ENCODE data around the gene SUSD3. TPM values are rescaled to one million over a fixed set of nuclear protein-coding genes. Genes with fewer than 3 reads are reported as not detected.

Gene SUSD3
- total and polyA plus RNA-seq, 2 donors (not counting 3 experiments of a cell fraction or from before 2014, with no cell fraction given): not detected

DNA sequence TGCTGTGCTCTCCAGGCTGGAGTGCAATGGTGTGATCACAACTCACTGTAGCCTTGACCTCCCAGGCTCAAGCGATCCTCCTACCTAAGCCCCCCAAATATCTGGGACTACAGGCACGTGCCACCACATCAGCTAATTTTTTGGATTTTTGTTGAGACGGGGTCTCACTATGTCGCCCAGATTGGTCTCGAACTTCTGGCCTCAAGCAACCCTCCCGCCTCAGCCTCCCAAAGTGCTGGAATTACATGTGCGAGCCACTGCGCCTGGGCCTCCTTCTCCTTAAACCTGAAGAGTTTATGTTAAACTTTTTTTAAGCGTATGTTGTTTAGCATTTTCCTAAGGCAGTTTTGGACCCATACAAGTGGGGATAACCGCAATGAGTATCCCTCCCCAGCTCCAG is 30.8 kb upstream of the SUSD3 start:
- no peak for FAIRE-seq
- H3K9ac ChIP-seq (replicated peaks; ENCODE audit: extremely low read depth, insufficient read depth, low read length): no peak overlapping the region
- no peaks in the 10 kb centered on the region for H3K9me1 ChIP-seq (replicated peaks; ENCODE audit: control insufficient read depth, extremely low read depth, insufficient read depth, low read length)
- intact Hi-C loops (cut with micrococcal nuclease): no loop called here
- ChIA-PET CTCF (interaction anchor here (0.7 to 1.3 kb wide), 3 partner anchors 32 to 204 kb away, joined by 3 to 5 read pairs (median 3); no protein-coding TSS in a partner anchor), POLR2A (no interaction called here)
- H3K4me3 ChIP-seq (replicated peaks in 1 of 3; ENCODE audit: insufficient read depth in 1 of 3, low read depth in 1 of 3, low read length in 3 of 3): no peak overlapping the region
- H3K9me3 ChIP-seq (replicated peaks; ENCODE audit: control insufficient read depth, insufficient read depth, low read length): no peaks in the 10 kb centered on the region
- dilution Hi-C loops (cut with MboI; ENCODE audit: extremely low pct_ligation_motif_present, low sequenced_read_pairs): no loop called here
- no peaks in the 10 kb centered on the region for H4K20me1 ChIP-seq (replicated peaks; ENCODE audit: control insufficient read depth, extremely low read depth, insufficient read depth, low read length)
- no peaks in the 10 kb centered on the region for H3K36me3 ChIP-seq (ENCODE audit: control insufficient read depth in 2 of 2, extremely low read depth in 1 of 2, insufficient read depth in 2 of 2, low read length in 2 of 2)
- H3K27me3 ChIP-seq (ENCODE audit: control insufficient read depth in 2 of 2, insufficient read depth in 2 of 2, low read length in 2 of 2): no peaks in the 10 kb centered on the region
- BruUV-seq (replicated peaks): no TSS peak
- H3K27ac ChIP-seq (ENCODE audit: insufficient read depth, low read depth, low read length): no peak overlapping the region
- no peaks in the 10 kb centered on the region for H3K79me2 ChIP-seq (ENCODE audit: control insufficient read depth, insufficient read depth, low read length)
- TF ChIP-seq JUN (IDR thresholded peaks at IDR 0.05; ENCODE audit: borderline replicate concordance, insufficient read depth, insufficient read length, low read depth) (no peak), FOS (IDR thresholded peaks at IDR 0.05; ENCODE audit: borderline replicate concordance, insufficient read depth, low read length) (no peak), GATA2 (IDR thresholded peaks at IDR 0.05; ENCODE audit: insufficient read depth, insufficient read length, low read depth, low read length) (no peak), MYC (IDR thresholded peaks at IDR 0.05; ENCODE audit: low read depth, low read length) (no peak), POLR2AphosphoS5 (IDR thresholded peaks at IDR 0.05; ENCODE audit: insufficient read depth, low read depth, low read length) (no peak), POLR2A (IDR thresholded peaks at IDR 0.05; ENCODE audit: low read depth, low read length) (no peak), EZH2 (IDR thresholded peaks at IDR 0.05; ENCODE audit: borderline replicate concordance, low read depth, low read length, severe bottlenecking) (no peak)
- TF ChIP-seq, protein P1, sequence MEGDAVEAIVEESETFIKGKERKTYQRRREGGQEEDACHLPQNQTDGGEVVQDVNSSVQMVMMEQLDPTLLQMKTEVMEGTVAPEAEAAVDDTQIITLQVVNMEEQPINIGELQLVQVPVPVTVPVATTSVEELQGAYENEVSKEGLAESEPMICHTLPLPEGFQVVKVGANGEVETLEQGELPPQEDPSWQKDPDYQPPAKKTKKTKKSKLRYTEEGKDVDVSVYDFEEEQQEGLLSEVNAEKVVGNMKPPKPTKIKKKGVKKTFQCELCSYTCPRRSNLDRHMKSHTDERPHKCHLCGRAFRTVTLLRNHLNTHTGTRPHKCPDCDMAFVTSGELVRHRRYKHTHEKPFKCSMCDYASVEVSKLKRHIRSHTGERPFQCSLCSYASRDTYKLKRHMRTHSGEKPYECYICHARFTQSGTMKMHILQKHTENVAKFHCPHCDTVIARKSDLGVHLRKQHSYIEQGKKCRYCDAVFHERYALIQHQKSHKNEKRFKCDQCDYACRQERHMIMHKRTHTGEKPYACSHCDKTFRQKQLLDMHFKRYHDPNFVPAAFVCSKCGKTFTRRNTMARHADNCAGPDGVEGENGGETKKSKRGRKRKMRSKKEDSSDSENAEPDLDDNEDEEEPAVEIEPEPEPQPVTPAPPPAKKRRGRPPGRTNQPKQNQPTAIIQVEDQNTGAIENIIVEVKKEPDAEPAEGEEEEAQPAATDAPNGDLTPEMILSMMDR (IDR thresholded peaks at IDR 0.05; ENCODE audit: extremely low read depth in 1 of 2, insufficient read depth in 1 of 2, low read depth in 1 of 2, low read length in 2 of 2): no peak
- TF ChIP-seq, protein P2, sequence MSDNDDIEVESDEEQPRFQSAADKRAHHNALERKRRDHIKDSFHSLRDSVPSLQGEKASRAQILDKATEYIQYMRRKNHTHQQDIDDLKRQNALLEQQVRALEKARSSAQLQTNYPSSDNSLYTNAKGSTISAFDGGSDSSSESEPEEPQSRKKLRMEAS (IDR thresholded peaks at IDR 0.05; ENCODE audit: insufficient read depth, insufficient read length): no peak
- H3K4me2 ChIP-seq (ENCODE audit: insufficient read depth, low read length): no peak overlapping the region
- DNase-seq (ENCODE audit: low read depth, low spot score): no peak
- no peak overlapping the region for H2AFZ ChIP-seq (ENCODE audit: low read depth, low read length)
- no peaks in the 10 kb centered on the region for H3K4me1 ChIP-seq (ENCODE audit: control insufficient read depth, extremely low read depth, insufficient read depth, low read length)

Measured in endothelial cell of umbilical vein (primary cell).